Astrocyte (in vitro differentiated cells and primary cell): ENCODE results near the gene ATXN7L1. TPM values are rescaled to one million over a fixed set of nuclear protein-coding genes. Genes with fewer than 3 reads are reported as not detected.

Experiments
- DNase-seq: peaks from one replicate; pipeline ENCODE4 v3.0.0-alpha.2; 2010; ENCODE audit warnings: low read depth
- FAIRE-seq: peaks from 2 replicates; lab custom pipeline; 2011; peaks lifted over from hg19 to GRCh38; lab: Jason Lieb, UNC
- H2AFZ ChIP-seq: 2 replicates; pipeline ENCODE4 v1.6.0; 2012; ENCODE audit warnings: low read depth, low read length, inconsistent platforms
- H3K27ac ChIP-seq: 2 replicates; pipeline ENCODE4 v1.5.1; 2011; ENCODE audit warnings: low read depth, low read length, inconsistent platforms
- H3K27me3 ChIP-seq: 2 replicates; pipeline ENCODE4 v1.6.0; 2011; ENCODE audit warnings: low read length, inconsistent platforms; ENCODE audit not compliant: insufficient read depth
- H3K36me3 ChIP-seq: 2 replicates; pipeline ENCODE4 v1.5.1; 2011; ENCODE audit warnings: low read length, inconsistent platforms; ENCODE audit not compliant: insufficient read depth
- H3K4me1 ChIP-seq: 2 replicates; pipeline ENCODE4 v1.5.1; 2011; ENCODE audit warnings: low read length, inconsistent platforms; ENCODE audit not compliant: insufficient read depth
- H3K4me2 ChIP-seq: 2 replicates; pipeline ENCODE4 v1.6.0; 2012; ENCODE audit warnings: low read length, inconsistent platforms
- H3K4me3 ChIP-seq: 2 replicates; pipeline ENCODE4 v1.5.1; 2011; ENCODE audit warnings: low read depth, mild to moderate bottlenecking, low read length, inconsistent platforms; ENCODE audit not compliant: insufficient read depth
- H3K79me2 ChIP-seq: 2 replicates; pipeline ENCODE4 v1.6.0; 2012; ENCODE audit warnings: mild to moderate bottlenecking, low read length, inconsistent platforms; ENCODE audit not compliant: insufficient read depth
- H3K9ac ChIP-seq: 2 replicates; pipeline ENCODE4 v1.6.0; 2012; ENCODE audit warnings: mild to moderate bottlenecking, low read length, inconsistent platforms
- H3K9me3 ChIP-seq: 2 replicates; pipeline ENCODE4 v1.5.1; 2012; ENCODE audit warnings: low read depth, mild to moderate bottlenecking, low read length, inconsistent platforms; ENCODE audit not compliant: insufficient read depth
- H4K20me1 ChIP-seq: 2 replicates; pipeline ENCODE4 v1.6.0; 2012; ENCODE audit warnings: low read length, inconsistent platforms; ENCODE audit not compliant: insufficient read depth
- H3K27ac Mint-ChIP-seq: one replicate; pipeline ENCODE4 v1.8.0; 2021; ENCODE audit warnings: mild to moderate bottlenecking, mixed read lengths; ENCODE audit not compliant: unreplicated experiment
- H3K27me3 Mint-ChIP-seq: one replicate; pipeline ENCODE4 v1.8.0; 2021; ENCODE audit warnings: low read depth, mixed read lengths; ENCODE audit not compliant: unreplicated experiment
- H3K36me3 Mint-ChIP-seq: one replicate; pipeline ENCODE4 v1.8.0; 2021; ENCODE audit warnings: low read depth, mixed read lengths; ENCODE audit not compliant: unreplicated experiment
- H3K4me1 Mint-ChIP-seq: one replicate; pipeline ENCODE4 v1.8.0; 2021; ENCODE audit warnings: low read depth, mixed read lengths; ENCODE audit not compliant: unreplicated experiment
- H3K4me3 Mint-ChIP-seq: one replicate; pipeline ENCODE4 v1.8.0; 2021; ENCODE audit warnings: mild to moderate bottlenecking, moderate library complexity, mixed read lengths; ENCODE audit not compliant: unreplicated experiment
- H3K9me3 Mint-ChIP-seq: one replicate; pipeline ENCODE4 v1.8.0; 2021; ENCODE audit warnings: mild to moderate bottlenecking, mixed read lengths; ENCODE audit not compliant: unreplicated experiment
- CTCF ChIP-seq: IDR thresholded peaks from 2 replicates; pipeline ENCODE4 v1.5.1; 2011; ENCODE audit warnings: low read depth, mild to moderate bottlenecking, inconsistent platforms, low read length, moderate library complexity; ENCODE audit not compliant: insufficient read depth
- EZH2 ChIP-seq: IDR thresholded peaks from 2 replicates; pipeline ENCODE4 v1.6.1; 2012; ENCODE audit warnings: mild to moderate bottlenecking, low read length, inconsistent platforms; ENCODE audit not compliant: insufficient read depth
- total RNA-seq: library from RNA; stranded (reverse); gene quantifications from 2 replicates; pipeline ENCODE4 v1.2.1, GENCODE V29; 2021

Gene ATXN7L1
- total RNA-seq, 1 donor from 2014 or later, result 7.6 TPM

- Histone ChIP-seq H2AFZ (no peak overlapping the region), H3K9me3 (no peaks in the 10 kb centered on the region), H3K9ac (no peak overlapping the region), H3K4me3 (no peak overlapping the region), H3K4me1 (no peaks in the 10 kb centered on the region), H4K20me1 (no peaks in the 10 kb centered on the region), H3K27me3 (peaks cover 4% of the 10 kb centered on the region), H3K79me2 (no peaks in the 10 kb centered on the region), H3K36me3 (no peaks in the 10 kb centered on the region), H3K4me2 (no peak overlapping the region), H3K27ac (no peak overlapping the region)
- no peaks in the 10 kb centered on the region for H3K36me3 Mint-ChIP-seq
- no peaks in the 10 kb centered on the region for H3K27me3 Mint-ChIP-seq
- DNase-seq (no peak), FAIRE-seq (no peak)
- no peak overlapping the region for H3K4me3 Mint-ChIP-seq
- TF ChIP-seq CTCF (no peak), EZH2 (no peak)
- H3K9me3 Mint-ChIP-seq, result no peaks in the 10 kb centered on the region
- no peaks in the 10 kb centered on the region for H3K4me1 Mint-ChIP-seq
- no peak overlapping the region for H3K27ac Mint-ChIP-seq
These were observed 27.7 kb upstream of the ATXN7L1 start for GRCh38 chr7:105904064-105904463.

GRCh38 chr7:105902325-105902911 lies 26.0 kb upstream of the ATXN7L1 start:
- H3K4me3 Mint-ChIP-seq, result no peak overlapping the region

More at GRCh38 chr7:105902325-105902911, 26.0 kb upstream of the ATXN7L1 start:
- H3K27me3 Mint-ChIP-seq, result no peaks in the 10 kb centered on the region
- Histone ChIP-seq H3K9me3 (no peaks in the 10 kb centered on the region), H3K4me1 (no peaks in the 10 kb centered on the region), H2AFZ (no peak overlapping the region), H3K4me3 (no peak overlapping the region), H3K27me3 (peaks cover 4% of the 10 kb centered on the region), H3K4me2 (no peak overlapping the region), H4K20me1 (no peaks in the 10 kb centered on the region), H3K79me2 (no peaks in the 10 kb centered on the region), H3K36me3 (no peaks in the 10 kb centered on the region), H3K9ac (no peak overlapping the region), H3K27ac (no peak overlapping the region)
- no peak for TF ChIP-seq CTCF
- TF ChIP-seq EZH2, result no peak
- no peaks in the 10 kb centered on the region for H3K4me1 Mint-ChIP-seq
- H3K27ac Mint-ChIP-seq, result no peak overlapping the region
- no peaks in the 10 kb centered on the region for H3K9me3 Mint-ChIP-seq
- DNase-seq (no peak), FAIRE-seq (no peak)
- no peaks in the 10 kb centered on the region for H3K36me3 Mint-ChIP-seq
